Tibial artery (tissue), 4 donors: ENCODE data around the gene EFCAB11.
A peak's percentile ranks its signal among the peaks of the same experiment; 100 is the strongest.

ENCODE experiments used
- DNase-seq, 2 donors: peaks; one replicate each; pipeline ENCODE4 v3.0.0-alpha.2; 2019
- H3K27ac ChIP-seq, 2 donors: fragments of 200-600 bp; sonication (generic) in 1 of 2; 1 replicate in 1 of 2; 2 replicates in 1 of 2; pipeline ENCODE4 v1.5.1; 2018 to 2019; ENCODE audit warnings: mild to moderate bottlenecking in 1 of 2
- H3K27me3 ChIP-seq, 2 donors: fragments of 200-600 bp; sonication (generic) in 1 of 2; one replicate each; pipeline versions ENCODE4 v1.5.1 to v1.6.0; 2016 to 2019
- H3K36me3 ChIP-seq, 3 donors: fragments of 200-600 bp; sonication (generic) in 2 of 3; one replicate each; pipeline ENCODE4 v1.5.1; 2016 to 2019; ENCODE audit warnings: mild to moderate bottlenecking in 2 of 3
- H3K4me1 ChIP-seq, 4 donors: fragments of 200-600 bp; sonication (generic) in 2 of 4; 1 replicate in 3 of 4; 2 replicates in 1 of 4; pipeline ENCODE4 v1.5.1; 2016 to 2019
- H3K4me3 ChIP-seq, 2 donors: fragments of 200-600 bp; sonication (generic) in 1 of 2; 1 replicate in 1 of 2; 2 replicates in 1 of 2; pipeline ENCODE4 v1.5.1; 2018 to 2019; ENCODE audit warnings: mild to moderate bottlenecking in 2 of 2
- H3K9me3 ChIP-seq, 3 donors: fragments of 200-600 bp; sonication (generic) in 1 of 3; one replicate each; pipeline ENCODE4 v1.5.1; 2016 to 2019
- intact Hi-C: fragments of 100-400 bp; cut with DNase I; formaldehyde crosslinking; loops from one replicate; pipeline ENCODE4 v1.15.0; 2023; ENCODE audit warnings: low total_unique reads
- TF ChIP-seq, protein P1 (sequence below), 2 experiments: fragments of 200-600 bp in 1 of 2; fragments of 450-650 bp in 1 of 2; IDR thresholded peaks; one replicate each; pipeline ENCODE4 v1.5.1; 2017 to 2019; ENCODE audit warnings: antibody characterized with exemption in 2 of 2, mild to moderate bottlenecking in 1 of 2, moderate library complexity in 1 of 2

Gene EFCAB11

GRCh38 chr14:89911010-89911919, 43.3 kb downstream of the EFCAB11 start:
- peak in 1 of 2 donors; percentile 30 for DNase-seq
- intact Hi-C loops: loop anchor here (5.0 to 10.0 kb wide), 3 partner anchors 496 to 869 kb away; partner anchors contain the start of gene FOXN3

GRCh38 chr14:89910691-89911009, 43.9 kb downstream of the EFCAB11 start:
- TF ChIP-seq, protein P1, sequence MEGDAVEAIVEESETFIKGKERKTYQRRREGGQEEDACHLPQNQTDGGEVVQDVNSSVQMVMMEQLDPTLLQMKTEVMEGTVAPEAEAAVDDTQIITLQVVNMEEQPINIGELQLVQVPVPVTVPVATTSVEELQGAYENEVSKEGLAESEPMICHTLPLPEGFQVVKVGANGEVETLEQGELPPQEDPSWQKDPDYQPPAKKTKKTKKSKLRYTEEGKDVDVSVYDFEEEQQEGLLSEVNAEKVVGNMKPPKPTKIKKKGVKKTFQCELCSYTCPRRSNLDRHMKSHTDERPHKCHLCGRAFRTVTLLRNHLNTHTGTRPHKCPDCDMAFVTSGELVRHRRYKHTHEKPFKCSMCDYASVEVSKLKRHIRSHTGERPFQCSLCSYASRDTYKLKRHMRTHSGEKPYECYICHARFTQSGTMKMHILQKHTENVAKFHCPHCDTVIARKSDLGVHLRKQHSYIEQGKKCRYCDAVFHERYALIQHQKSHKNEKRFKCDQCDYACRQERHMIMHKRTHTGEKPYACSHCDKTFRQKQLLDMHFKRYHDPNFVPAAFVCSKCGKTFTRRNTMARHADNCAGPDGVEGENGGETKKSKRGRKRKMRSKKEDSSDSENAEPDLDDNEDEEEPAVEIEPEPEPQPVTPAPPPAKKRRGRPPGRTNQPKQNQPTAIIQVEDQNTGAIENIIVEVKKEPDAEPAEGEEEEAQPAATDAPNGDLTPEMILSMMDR (IDR thresholded peaks at IDR 0.05): no peak
- peak overlapping the region; percentile 42 to 61 for H3K27ac ChIP-seq
- H3K36me3 ChIP-seq: no peaks in the 10 kb centered on the region
- H3K9me3 ChIP-seq: no peaks in the 10 kb centered on the region
- peaks cover 0 to 32% (median 17%) of the 10 kb centered on the region in 4 donors for H3K4me1 ChIP-seq
- DNase-seq: no peak
- intact Hi-C loops: loop anchor here (5.0 to 10.0 kb wide), 3 partner anchors 496 to 868 kb away; partner anchors contain the start of gene FOXN3
- H3K27me3 ChIP-seq: no peaks in the 10 kb centered on the region
- no peak overlapping the region for H3K4me3 ChIP-seq

More at GRCh38 chr14:89911010-89911919, 43.3 kb downstream of the EFCAB11 start:
- Histone ChIP-seq H3K27ac (peak overlapping the region; percentile 42 to 61), H3K4me3 (peak overlapping the region in 1 of 2 donors; percentile 10), H3K27me3 (no peaks in the 10 kb centered on the region), H3K36me3 (no peaks in the 10 kb centered on the region), H3K9me3 (no peaks in the 10 kb centered on the region), H3K4me1 (peaks cover 0 to 32% (median 17%) of the 10 kb centered on the region in 4 donors)
- TF ChIP-seq, protein P1 (IDR thresholded peaks at IDR 0.05): no peak

DNA sequence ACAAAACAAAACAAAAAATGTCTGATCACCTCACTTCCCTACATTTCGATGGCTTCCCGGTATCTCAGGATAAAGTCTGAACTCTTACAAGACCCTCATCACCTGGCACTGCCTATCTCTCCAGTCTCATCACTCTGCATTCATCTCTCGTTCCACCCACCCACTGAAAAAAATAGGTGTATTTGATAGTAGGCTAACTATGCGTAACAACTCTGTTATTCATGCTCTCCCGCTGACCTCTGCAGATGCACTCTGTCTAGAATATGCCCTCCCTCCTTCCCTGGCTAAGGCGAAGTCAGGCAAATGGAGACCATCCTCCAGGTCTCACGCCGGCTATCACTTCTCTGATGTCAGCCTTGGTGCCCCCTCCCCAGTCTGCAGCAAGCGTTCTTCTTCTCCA, 44.9 kb downstream of the EFCAB11 start:
- H3K27me3 ChIP-seq: no peaks in the 10 kb centered on the region
- TF ChIP-seq, protein P1 (IDR thresholded peaks at IDR 0.05): no peak

DNA sequence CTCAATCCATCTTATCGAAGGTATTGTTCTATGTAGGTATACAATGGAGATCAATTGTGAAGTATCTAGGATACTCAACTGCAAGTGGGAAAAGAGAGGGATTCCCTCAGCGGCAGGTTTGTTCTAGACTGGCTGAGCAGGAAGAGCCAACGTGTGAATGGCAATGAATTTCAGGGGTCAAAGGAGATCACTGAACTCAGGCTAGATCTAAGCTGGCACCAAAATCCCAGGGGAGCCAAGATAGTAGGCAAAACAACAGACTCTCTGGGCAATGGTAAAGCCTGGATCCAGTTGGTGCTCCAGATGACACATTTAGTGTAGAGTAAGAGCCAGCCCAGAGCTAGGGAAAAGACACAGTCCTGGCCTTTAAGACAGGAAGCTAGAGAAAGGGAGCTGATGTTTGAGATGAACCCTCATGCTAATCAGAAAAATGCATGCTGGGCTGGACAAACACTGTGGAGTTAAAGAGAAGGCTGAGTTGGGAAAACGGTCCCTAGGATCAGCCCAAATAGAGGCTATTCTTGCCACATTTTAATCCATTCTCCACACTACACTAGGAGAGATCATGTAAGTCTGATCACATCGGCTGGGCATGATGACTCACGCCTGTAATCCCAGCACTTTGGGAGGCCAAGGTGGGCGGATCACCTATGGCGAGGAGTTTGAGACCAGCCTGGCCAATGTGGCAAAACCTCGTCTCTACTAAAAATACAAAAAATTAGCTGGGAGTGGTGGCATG, 45.6 kb downstream of the EFCAB11 start:
- no peak for DNase-seq
- H3K4me3 ChIP-seq: no peak overlapping the region
- H3K27me3 ChIP-seq: no peaks in the 10 kb centered on the region
- H3K9me3 ChIP-seq: no peaks in the 10 kb centered on the region
- no peak overlapping the region for H3K27ac ChIP-seq
- peaks cover 0 to 33% (median 17%) of the 10 kb centered on the region in 4 donors for H3K4me1 ChIP-seq
- intact Hi-C loops: no loop called here
- no peaks in the 10 kb centered on the region for H3K36me3 ChIP-seq
- TF ChIP-seq, protein P1 (IDR thresholded peaks at IDR 0.05): no peak

More for the DNA sequence above, 44.9 kb downstream of the EFCAB11 start:
- H3K27ac ChIP-seq: no peak overlapping the region
- no peaks in the 10 kb centered on the region for H3K9me3 ChIP-seq
- peaks cover 0 to 32% (median 17%) of the 10 kb centered on the region in 4 donors for H3K4me1 ChIP-seq
- intact Hi-C loops: no loop called here
- H3K4me3 ChIP-seq: no peak overlapping the region
- no peaks in the 10 kb centered on the region for H3K36me3 ChIP-seq
- no peak for DNase-seq

- H3K36me3 ChIP-seq: no peaks in the 10 kb centered on the region
- H3K27me3 ChIP-seq: no peaks in the 10 kb centered on the region
- H3K9me3 ChIP-seq: no peaks in the 10 kb centered on the region
- H3K4me1 ChIP-seq: peaks cover 0 to 39% (median 14%) of the 10 kb centered on the region in 4 donors
- no peak for DNase-seq
- intact Hi-C loops: no loop called here
- no peak overlapping the region for H3K4me3 ChIP-seq
- TF ChIP-seq, protein P1 (IDR thresholded peaks at IDR 0.05): no peak
- no peak overlapping the region for H3K27ac ChIP-seq
Measured at GRCh38 chr14:89907655-89908054, 46.9 kb downstream of the EFCAB11 start.
